ENCODE measurements around the gene RFLNA. TPM values are rescaled to one million over a fixed set of nuclear protein-coding genes. Genes with fewer than 3 reads are reported as not detected.
A peak's percentile ranks its signal among the peaks of the same experiment; 100 is the strongest.
"Not testable (repeated sequence)": the region's sequence is repeated elsewhere in the genome, so short reads cannot be mapped to it uniquely, and the experiment has no call there.

RFLNA gene
- total and polyA plus RNA-seq, 4 donors, result 12.7 to 35.5 (median 18.4) TPM

DNA sequence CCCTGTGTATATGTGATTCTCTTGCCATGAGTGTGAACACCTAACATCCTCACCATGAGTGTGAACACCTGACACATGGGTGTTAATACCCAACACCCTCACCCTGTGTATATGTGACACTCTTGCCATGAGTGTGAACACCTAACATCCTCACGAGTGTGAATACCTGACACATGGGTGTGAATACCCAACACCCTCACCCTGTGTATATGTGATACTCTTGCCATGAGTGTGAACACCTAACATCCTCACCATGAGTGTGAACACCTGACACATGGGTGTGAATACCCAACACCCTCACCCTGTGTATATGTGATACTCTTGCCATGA is 28.1 kb downstream of the RFLNA start:
- not testable (repeated sequence) for H3K4me3 ChIP-seq (ENCODE audit: low read depth, low read length); DNase-seq (ENCODE audit: low read depth in 4 of 6, low spot score in 6 of 6); H3K27me3 ChIP-seq (ENCODE audit: control insufficient read depth, insufficient read depth, low read length); H3K27ac ChIP-seq (ENCODE audit: low read depth, low read length)
- no CpG with 5 or more reads among the region's 1 CpG for WGBS (ENCODE audit: insufficient coverage)
- Histone ChIP-seq H3K4me1 (ENCODE audit: control insufficient read depth, insufficient read depth, low read length) (peaks cover 17% of the 10 kb centered on the region), H3K36me3 (ENCODE audit: control insufficient read depth, insufficient read depth, low read length) (peaks cover 56% of the 10 kb centered on the region), H3K9me3 (ENCODE audit: control insufficient read depth, insufficient read depth, low read length) (peaks cover 13% of the 10 kb centered on the region)

DNA sequence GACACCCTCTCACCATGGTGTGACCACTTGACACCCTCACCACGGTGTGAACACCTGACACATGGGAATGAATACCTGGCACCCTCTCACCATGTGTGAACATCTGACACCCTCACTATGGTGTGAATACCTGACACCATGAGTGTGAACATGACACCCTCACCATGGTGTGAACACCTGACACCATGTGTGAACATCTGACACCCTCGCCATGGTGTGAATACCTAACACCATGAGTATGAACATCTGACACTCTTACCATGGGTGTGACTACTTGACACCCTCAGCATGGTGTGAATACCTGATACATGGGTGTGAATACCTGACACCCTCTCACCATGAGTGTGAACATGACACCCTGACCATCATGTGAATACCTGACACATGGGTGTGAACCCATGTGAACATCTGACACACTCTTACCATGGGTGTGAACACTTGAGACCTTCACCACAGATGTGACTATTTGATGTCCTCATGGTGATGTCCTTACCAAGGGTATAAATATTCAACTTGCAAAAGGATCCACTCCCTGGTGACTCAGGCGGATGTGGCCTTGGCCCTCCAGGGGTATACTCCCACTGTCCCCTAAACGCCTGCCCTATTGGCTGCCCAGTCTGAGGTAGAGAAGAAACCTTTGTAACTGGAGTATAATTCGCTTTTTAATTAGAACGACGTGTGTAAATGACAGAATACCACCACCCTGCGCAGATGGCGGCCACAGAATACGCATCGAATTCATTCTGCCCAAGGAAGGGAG is 29.1 kb downstream of the RFLNA start:
- H3K27ac ChIP-seq (ENCODE audit: low read depth, low read length), result no peak overlapping the region

DNA sequence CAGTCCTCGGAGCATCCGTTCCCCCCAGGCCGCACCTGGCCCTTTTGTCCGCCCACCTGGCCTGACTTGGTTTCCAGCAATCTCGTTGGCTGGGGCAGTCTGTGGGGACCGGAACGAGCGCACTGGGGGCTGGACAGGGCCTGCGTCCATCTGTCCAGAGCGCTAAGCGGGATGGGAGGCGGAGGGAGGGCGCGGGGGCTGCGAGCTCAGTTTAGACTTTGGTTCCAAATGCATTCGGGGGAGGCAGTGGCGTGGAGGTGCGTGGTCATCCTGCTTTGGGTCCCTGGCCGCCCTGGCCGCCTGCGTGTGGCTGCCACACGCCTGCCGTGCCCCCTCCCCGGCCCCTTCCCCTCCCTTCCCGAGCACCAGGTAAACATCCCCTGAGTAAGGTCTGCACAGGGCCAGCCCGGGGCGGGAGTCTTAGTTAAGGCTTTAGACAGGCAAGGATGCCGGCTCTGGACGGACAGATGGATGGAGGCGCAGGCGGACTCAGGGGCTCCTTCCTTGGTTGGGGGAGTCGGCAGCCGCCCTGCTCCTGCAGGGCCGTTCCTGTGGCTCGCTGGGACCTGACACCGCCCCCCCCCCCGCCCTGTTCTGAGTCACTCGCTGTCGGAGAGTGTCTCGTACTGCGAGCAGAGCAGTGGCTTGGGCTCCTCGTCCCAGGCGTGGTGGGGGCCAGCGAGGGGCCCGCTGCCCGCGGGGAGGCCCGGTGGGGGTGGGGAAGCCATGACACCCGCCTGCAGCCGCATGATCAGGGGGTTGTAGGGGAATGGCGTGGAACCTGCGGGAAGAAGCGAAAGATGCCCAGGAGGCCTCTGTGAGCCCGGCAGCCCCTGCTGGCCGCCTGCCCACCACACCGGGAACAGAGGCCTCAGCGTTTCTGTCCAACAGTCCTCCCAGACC is 30.2 kb downstream of the RFLNA start:
- Histone ChIP-seq H3K4me3 (ENCODE audit: low read depth, low read length) (no peak overlapping the region), H3K4me1 (ENCODE audit: control insufficient read depth, insufficient read depth, low read length) (peaks cover 11% of the 10 kb centered on the region), H3K36me3 (ENCODE audit: control insufficient read depth, insufficient read depth, low read length) (peaks cover 75% of the 10 kb centered on the region), H3K27ac (ENCODE audit: low read depth, low read length) (no peak overlapping the region), H3K27me3 (ENCODE audit: control insufficient read depth, insufficient read depth, low read length) (no peaks in the 10 kb centered on the region), H3K9me3 (ENCODE audit: control insufficient read depth, insufficient read depth, low read length) (peaks cover 13% of the 10 kb centered on the region)
- no peak for DNase-seq (ENCODE audit: low read depth in 4 of 6, low spot score in 6 of 6)
- WGBS (ENCODE audit: insufficient coverage), result 96% methylated on average over 52 of the region's 57 CpGs

More for the DNA sequence above, 29.1 kb downstream of the RFLNA start:
- H3K27me3 ChIP-seq (ENCODE audit: control insufficient read depth, insufficient read depth, low read length), result no peaks in the 10 kb centered on the region
- peaks cover 13% of the 10 kb centered on the region for H3K9me3 ChIP-seq (ENCODE audit: control insufficient read depth, insufficient read depth, low read length)
- no peak for DNase-seq (ENCODE audit: low read depth in 4 of 6, low spot score in 6 of 6)
- H3K4me3 ChIP-seq (ENCODE audit: low read depth, low read length), result no peak overlapping the region
- WGBS (ENCODE audit: insufficient coverage), result 95% methylated on average over 9 of the region's 11 CpGs
- H3K4me1 ChIP-seq (ENCODE audit: control insufficient read depth, insufficient read depth, low read length), result peaks cover 13% of the 10 kb centered on the region
- H3K36me3 ChIP-seq (ENCODE audit: control insufficient read depth, insufficient read depth, low read length), result peaks cover 65% of the 10 kb centered on the region

DNA sequence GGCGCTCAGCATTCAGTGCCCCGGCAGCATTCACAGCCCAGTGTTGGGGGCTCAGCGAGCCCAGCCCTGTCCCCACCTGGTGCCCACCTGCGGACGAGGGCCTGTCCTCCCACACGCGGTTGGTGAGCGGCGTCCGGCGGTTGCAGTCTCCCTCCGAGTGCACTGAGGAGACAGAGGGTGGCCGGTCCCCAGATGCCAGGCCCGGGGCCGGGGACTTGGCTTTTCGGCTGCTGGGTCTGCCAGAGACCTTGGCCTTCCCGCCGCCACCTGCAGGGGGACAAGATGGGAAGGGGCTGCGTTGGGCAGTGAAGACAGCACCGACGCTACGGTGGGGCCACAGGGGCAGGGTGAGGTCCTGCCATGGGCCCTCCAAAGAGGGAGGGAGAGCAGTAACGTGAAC is 31.2 kb downstream of the RFLNA start:
- Histone ChIP-seq H3K27ac (ENCODE audit: low read depth, low read length) (no peak overlapping the region), H3K9me3 (ENCODE audit: control insufficient read depth, insufficient read depth, low read length) (peaks cover 13% of the 10 kb centered on the region), H3K27me3 (ENCODE audit: control insufficient read depth, insufficient read depth, low read length) (no peaks in the 10 kb centered on the region), H3K4me1 (ENCODE audit: control insufficient read depth, insufficient read depth, low read length) (peaks cover 11% of the 10 kb centered on the region), H3K4me3 (ENCODE audit: low read depth, low read length) (no peak overlapping the region), H3K36me3 (ENCODE audit: control insufficient read depth, insufficient read depth, low read length) (peaks cover 85% of the 10 kb centered on the region)
- 84% methylated on average over 23 of the region's 23 CpGs for WGBS (ENCODE audit: insufficient coverage)
- DNase-seq (ENCODE audit: low read depth in 4 of 6, low spot score in 6 of 6), result no peak

DNA sequence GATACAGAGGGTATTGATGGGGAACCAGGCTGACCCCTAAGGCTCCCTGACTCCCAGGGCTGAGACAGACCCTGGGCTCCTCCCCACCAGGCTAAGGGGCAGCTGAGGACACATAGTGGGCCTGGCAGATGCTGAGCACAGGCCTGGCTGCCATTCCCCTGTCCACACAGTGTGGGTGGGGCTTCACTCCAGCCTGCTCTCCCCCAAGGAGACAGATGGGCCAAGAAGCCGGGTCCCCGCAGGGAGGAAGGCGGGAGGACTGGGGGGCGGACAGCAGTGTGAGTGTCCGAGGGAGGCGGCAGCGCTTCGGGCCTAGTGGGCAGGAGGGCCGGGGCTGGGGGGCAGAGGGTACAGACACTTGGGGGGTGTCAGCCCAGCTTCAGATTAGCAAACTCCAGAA is 32.0 kb downstream of the RFLNA start:
- Histone ChIP-seq H3K9me3 (ENCODE audit: control insufficient read depth, insufficient read depth, low read length) (peaks cover 13% of the 10 kb centered on the region), H3K4me1 (ENCODE audit: control insufficient read depth, insufficient read depth, low read length) (peaks cover 11% of the 10 kb centered on the region), H3K27ac (ENCODE audit: low read depth, low read length) (no peak overlapping the region), H3K36me3 (ENCODE audit: control insufficient read depth, insufficient read depth, low read length) (peaks cover 90% of the 10 kb centered on the region), H3K27me3 (ENCODE audit: control insufficient read depth, insufficient read depth, low read length) (no peaks in the 10 kb centered on the region), H3K4me3 (ENCODE audit: low read depth, low read length) (no peak overlapping the region)
- 95% methylated on average over 4 of the region's 9 CpGs for WGBS (ENCODE audit: insufficient coverage)
- no peak for DNase-seq (ENCODE audit: low read depth in 4 of 6, low spot score in 6 of 6)

DNA sequence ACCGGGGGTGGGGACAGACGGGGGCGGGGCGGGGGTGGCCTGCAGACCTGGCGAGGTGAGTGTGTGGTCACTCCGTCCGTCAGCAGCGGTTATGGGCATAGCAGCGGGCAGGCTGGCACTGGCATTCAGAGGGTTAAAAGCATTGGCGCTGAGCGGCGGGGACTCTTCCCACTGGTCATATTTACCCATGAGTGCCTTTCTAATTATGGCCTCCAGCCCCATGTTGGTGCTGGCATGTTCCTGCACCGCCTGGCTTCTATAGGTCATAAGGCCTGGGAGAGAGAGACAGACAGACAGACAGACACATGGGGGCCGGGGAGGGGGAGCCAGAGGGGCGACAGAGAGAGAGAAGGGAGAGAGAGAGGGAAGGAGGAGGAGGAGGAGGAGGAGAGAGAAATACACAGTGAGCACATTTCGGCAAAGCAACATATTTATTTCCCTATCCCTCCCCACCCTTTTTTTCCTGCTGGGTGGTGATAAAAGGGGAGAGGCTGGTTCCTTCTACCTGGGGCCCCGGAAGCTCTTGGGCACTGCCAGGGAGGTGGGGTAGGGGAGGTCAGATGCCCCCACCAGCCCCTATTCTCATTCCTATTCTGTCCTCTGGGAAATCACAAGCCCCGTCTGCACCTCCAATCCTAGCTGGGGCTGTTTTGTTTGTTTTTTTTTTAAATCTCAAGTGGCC is 32.6 kb downstream of the RFLNA start:
- Histone ChIP-seq H3K27me3 (ENCODE audit: control insufficient read depth, insufficient read depth, low read length) (no peaks in the 10 kb centered on the region), H3K36me3 (ENCODE audit: control insufficient read depth, insufficient read depth, low read length) (peaks cover 90% of the 10 kb centered on the region), H3K27ac (ENCODE audit: low read depth, low read length) (no peak overlapping the region), H3K9me3 (ENCODE audit: control insufficient read depth, insufficient read depth, low read length) (peaks cover 13% of the 10 kb centered on the region), H3K4me1 (ENCODE audit: control insufficient read depth, insufficient read depth, low read length) (peaks cover 11% of the 10 kb centered on the region), H3K4me3 (ENCODE audit: low read depth, low read length) (no peak overlapping the region)
- 66% methylated on average over 12 of the region's 18 CpGs for WGBS (ENCODE audit: insufficient coverage)
- DNase-seq (ENCODE audit: low read depth in 4 of 6, low spot score in 6 of 6), result peak in 1 of 6 donors; percentile 50

DNA sequence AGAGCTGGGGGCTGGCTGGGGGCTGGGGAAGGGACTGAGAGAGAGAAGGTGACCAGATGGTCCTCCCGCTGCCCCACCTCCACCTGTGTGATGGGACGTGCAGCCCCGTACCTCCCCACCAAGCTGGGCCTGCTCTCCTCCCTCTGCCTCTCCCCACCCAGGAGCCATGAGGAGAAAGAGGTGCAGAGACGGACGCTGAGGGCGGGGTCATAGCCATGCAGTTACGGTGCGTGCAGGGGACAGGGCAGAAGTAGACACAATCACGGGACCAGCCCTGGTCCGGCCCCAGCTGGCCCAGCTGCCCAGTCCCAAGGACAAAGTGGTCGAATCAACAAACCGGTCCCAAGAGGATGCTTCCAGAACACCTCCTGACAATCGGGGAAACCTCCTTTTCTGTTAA is 33.2 kb downstream of the RFLNA start:
- Histone ChIP-seq H3K4me3 (ENCODE audit: low read depth, low read length) (no peak overlapping the region), H3K9me3 (ENCODE audit: control insufficient read depth, insufficient read depth, low read length) (peaks cover 11% of the 10 kb centered on the region), H3K27ac (ENCODE audit: low read depth, low read length) (no peak overlapping the region), H3K27me3 (ENCODE audit: control insufficient read depth, insufficient read depth, low read length) (no peaks in the 10 kb centered on the region), H3K36me3 (ENCODE audit: control insufficient read depth, insufficient read depth, low read length) (peaks cover 95% of the 10 kb centered on the region), H3K4me1 (ENCODE audit: control insufficient read depth, insufficient read depth, low read length) (peaks cover 11% of the 10 kb centered on the region)
- DNase-seq (ENCODE audit: low read depth in 4 of 6, low spot score in 6 of 6), result no peak
- WGBS (ENCODE audit: insufficient coverage), result 71% methylated on average over 8 of the region's 13 CpGs

DNA sequence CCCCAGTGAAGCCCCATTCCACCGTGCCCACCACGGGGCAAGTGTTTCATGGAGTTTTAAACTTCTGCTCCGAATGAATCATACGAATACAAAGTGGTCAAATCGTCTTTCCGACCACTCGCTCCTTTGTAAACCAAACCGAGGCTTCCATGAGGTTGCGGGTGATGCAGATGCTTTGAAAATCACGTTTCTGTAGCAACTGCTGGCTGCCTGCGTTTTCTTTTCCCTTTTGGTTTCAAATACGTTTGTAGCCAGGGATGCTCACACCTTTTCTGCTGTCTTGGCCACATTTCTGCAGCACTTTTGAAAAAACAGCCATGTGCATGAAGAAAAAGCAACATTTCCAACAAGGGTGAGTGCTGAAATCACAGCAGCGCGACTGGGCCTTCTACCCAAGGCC is 33.7 kb downstream of the RFLNA start:
- peaks cover 11% of the 10 kb centered on the region for H3K4me1 ChIP-seq (ENCODE audit: control insufficient read depth, insufficient read depth, low read length)
- 45% methylated on average over 14 of the region's 14 CpGs for WGBS (ENCODE audit: insufficient coverage)
- peaks cover 97% of the 10 kb centered on the region for H3K36me3 ChIP-seq (ENCODE audit: control insufficient read depth, insufficient read depth, low read length)
- H3K27me3 ChIP-seq (ENCODE audit: control insufficient read depth, insufficient read depth, low read length), result no peaks in the 10 kb centered on the region
- peak in 2 of 6 donors; percentile 44 to 52 for DNase-seq (ENCODE audit: low read depth in 4 of 6, low spot score in 6 of 6)
- peaks cover 7% of the 10 kb centered on the region for H3K9me3 ChIP-seq (ENCODE audit: control insufficient read depth, insufficient read depth, low read length)
- no peak overlapping the region for H3K27ac ChIP-seq (ENCODE audit: low read depth, low read length)
- H3K4me3 ChIP-seq (ENCODE audit: low read depth, low read length), result no peak overlapping the region

DNA sequence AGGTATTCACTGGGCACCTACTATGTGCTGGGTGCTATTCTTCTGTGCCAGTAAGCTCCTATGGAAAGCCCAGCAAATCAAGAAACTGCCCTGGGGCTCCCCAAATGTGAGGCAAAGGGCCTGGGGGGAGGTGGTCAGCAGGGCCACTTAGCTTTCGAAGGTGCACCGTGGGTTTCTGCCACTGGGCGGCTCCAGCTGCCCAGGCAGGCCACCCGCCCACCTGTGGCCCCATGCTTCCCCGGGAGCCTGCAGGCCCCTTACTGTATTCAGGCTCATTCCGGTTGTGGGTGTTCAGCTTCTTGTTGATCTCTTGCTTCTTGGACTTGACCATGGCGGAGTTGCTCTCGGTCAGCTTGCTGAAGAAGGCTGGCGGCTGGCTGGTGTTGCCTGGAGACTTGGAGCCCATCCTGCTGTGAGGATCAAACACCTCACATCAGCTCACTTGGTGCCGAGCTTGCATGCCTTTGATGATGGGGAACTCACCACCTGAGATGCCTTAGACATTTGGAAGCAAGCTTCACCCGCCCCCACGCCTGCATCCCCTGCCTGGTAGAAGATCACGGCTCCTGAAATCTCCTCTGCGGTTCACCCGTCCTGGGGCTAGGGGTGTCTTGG is 37.3 kb downstream of the RFLNA start:
- 94% methylated on average over 15 of the region's 15 CpGs for WGBS (ENCODE audit: insufficient coverage)

More for the DNA sequence above, 37.3 kb downstream of the RFLNA start:
- Histone ChIP-seq H3K4me1 (ENCODE audit: control insufficient read depth, insufficient read depth, low read length) (peaks cover 19% of the 10 kb centered on the region), H3K27ac (ENCODE audit: low read depth, low read length) (no peak overlapping the region), H3K27me3 (ENCODE audit: control insufficient read depth, insufficient read depth, low read length) (no peaks in the 10 kb centered on the region), H3K4me3 (ENCODE audit: low read depth, low read length) (no peak overlapping the region), H3K36me3 (ENCODE audit: control insufficient read depth, insufficient read depth, low read length) (peaks cover 98% of the 10 kb centered on the region), H3K9me3 (ENCODE audit: control insufficient read depth, insufficient read depth, low read length) (no peaks in the 10 kb centered on the region)
- no peak for DNase-seq (ENCODE audit: low read depth in 4 of 6, low spot score in 6 of 6)
